ENCODE data around the gene GOLGA8B. TPM values are rescaled to one million over a fixed set of nuclear protein-coding genes. Genes with fewer than 3 reads are reported as not detected.
"Not testable (repeated sequence)": the region's sequence is repeated elsewhere in the genome, so short reads cannot be mapped to it uniquely, and the experiment has no call there.

Gene GOLGA8B, protein sequence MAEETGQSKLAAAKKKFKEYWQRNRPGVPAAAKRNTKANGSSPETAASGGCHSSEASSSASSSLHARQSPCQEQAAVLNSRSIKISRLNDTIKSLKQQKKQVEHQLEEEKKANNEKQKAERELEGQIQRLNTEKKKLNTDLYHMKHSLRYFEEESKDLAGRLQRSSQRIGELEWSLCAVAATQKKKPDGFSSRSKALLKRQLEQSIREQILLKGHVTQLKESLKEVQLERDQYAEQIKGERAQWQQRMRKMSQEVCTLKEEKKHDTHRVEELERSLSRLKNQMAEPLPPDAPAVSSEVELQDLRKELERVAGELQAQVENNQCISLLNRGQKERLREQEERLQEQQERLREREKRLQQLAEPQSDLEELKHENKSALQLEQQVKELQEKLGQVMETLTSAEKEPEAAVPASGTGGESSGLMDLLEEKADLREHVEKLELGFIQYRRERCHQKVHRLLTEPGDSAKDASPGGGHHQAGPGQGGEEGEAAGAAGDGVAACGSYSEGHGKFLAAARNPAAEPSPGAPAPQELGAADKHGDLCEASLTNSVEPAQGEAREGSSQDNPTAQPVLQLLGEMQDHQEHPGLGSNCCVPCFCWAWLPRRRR
- 89.6 TPM for total RNA-seq (ENCODE audit: unreplicated experiment)
- long read RNA-seq, partial matches to known transcripts: 2 of 6 reads
- long read RNA-seq, other reads (novel, unspliced or antisense): 4 of 6 reads

DNA sequence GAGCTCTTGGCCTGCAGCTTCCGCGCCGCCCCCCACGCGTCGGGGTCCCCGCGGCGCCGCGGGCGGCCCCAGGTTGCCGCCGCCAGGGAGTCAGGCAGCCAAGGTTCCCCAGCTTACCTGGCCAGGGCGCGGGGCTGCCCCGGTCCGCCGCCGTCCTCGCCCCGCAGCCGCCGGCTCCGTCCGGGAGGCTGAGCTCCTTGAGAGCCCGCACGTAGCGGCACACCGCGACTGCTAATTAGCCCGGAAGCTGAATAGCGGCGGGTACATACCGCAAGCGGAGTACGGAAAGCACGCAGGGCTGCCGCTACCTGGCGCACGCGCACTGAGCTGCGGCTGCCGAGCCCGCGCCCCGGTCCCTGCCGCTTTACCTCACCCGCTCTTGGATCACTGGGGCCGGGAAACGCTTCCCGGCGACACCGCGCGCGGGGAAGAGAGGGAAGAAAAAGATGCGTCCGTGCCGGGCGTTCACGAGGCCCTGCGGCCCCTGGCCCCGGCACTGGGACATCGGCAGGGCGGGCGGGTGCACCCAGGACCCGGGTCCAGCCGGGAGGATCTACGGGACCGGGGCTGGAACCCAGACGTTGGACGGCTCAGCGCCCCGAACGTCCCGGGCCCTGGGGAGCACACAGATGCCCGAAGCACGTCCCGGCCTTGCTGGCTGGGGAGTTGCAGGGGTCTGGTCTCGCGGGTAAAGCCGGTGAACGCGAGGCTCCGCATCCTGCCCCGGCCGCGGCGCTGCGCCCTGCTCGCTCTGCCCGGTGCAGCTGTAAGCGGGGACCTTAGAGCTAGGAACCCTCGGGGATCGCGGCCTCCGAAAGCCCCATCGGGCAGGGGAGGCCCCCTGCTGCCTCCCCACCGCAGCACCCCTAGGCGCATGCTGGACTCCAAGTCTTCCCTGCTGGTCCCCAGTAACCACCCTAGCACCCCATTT lies at the start of gene GOLGA8B:
Gene GOLGA8B, minus strand, starts transcription at position 253 of the 931 bp plus-strand sequence. CDS start 47,739 bp downstream, outside the sequence.
- H3K9me3 Mint-ChIP-seq (ENCODE audit: unreplicated experiment): no peaks in the 10 kb centered on the region
- H3K4me3 Mint-ChIP-seq (ENCODE audit: unreplicated experiment): peak within 1 kb of the TSS; percentile 91
- H3K36me3 Mint-ChIP-seq (ENCODE audit: low read depth, unreplicated experiment): peaks cover 4% of the 10 kb centered on the region
- H3K4me1 Mint-ChIP-seq (ENCODE audit: unreplicated experiment): peaks cover 4% of the 10 kb centered on the region
- peaks cover 5% of the 10 kb centered on the region for H3K27me3 Mint-ChIP-seq (ENCODE audit: unreplicated experiment)
- TF ChIP-seq, protein P1, sequence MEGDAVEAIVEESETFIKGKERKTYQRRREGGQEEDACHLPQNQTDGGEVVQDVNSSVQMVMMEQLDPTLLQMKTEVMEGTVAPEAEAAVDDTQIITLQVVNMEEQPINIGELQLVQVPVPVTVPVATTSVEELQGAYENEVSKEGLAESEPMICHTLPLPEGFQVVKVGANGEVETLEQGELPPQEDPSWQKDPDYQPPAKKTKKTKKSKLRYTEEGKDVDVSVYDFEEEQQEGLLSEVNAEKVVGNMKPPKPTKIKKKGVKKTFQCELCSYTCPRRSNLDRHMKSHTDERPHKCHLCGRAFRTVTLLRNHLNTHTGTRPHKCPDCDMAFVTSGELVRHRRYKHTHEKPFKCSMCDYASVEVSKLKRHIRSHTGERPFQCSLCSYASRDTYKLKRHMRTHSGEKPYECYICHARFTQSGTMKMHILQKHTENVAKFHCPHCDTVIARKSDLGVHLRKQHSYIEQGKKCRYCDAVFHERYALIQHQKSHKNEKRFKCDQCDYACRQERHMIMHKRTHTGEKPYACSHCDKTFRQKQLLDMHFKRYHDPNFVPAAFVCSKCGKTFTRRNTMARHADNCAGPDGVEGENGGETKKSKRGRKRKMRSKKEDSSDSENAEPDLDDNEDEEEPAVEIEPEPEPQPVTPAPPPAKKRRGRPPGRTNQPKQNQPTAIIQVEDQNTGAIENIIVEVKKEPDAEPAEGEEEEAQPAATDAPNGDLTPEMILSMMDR (IDR thresholded peaks at IDR 0.05; ENCODE audit: unreplicated experiment): no peak
- DNase-seq (ENCODE audit: low spot score): peak; percentile 54
- no peak within 1 kb of the TSS for H3K27ac Mint-ChIP-seq (ENCODE audit: unreplicated experiment)

DNA sequence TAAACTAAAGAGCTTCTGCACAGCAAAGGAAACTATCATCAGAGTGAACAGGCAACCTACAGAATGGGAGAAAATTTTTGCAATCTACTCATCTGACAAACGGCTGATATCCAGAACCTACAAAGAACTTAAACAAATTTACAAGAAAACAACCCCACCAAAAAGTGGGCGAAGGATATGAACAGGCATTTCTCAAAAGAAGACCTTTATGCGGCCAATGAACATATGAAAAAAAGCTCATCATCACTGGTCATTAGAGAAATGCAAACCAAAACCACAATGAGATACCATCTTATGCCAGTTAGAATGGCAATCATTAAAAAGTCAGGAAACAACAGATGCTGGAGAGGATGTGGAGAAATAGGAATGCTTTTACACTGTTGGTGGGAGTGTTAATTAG lies 49.7 kb upstream of the GOLGA8B start:
- H3K27ac Mint-ChIP-seq (ENCODE audit: unreplicated experiment); H3K4me3 Mint-ChIP-seq (ENCODE audit: unreplicated experiment); H3K36me3 Mint-ChIP-seq (ENCODE audit: low read depth, unreplicated experiment); DNase-seq (ENCODE audit: low spot score); H3K9me3 Mint-ChIP-seq (ENCODE audit: unreplicated experiment); H3K4me1 Mint-ChIP-seq (ENCODE audit: unreplicated experiment); H3K27me3 Mint-ChIP-seq (ENCODE audit: unreplicated experiment): not testable (repeated sequence)

DNA sequence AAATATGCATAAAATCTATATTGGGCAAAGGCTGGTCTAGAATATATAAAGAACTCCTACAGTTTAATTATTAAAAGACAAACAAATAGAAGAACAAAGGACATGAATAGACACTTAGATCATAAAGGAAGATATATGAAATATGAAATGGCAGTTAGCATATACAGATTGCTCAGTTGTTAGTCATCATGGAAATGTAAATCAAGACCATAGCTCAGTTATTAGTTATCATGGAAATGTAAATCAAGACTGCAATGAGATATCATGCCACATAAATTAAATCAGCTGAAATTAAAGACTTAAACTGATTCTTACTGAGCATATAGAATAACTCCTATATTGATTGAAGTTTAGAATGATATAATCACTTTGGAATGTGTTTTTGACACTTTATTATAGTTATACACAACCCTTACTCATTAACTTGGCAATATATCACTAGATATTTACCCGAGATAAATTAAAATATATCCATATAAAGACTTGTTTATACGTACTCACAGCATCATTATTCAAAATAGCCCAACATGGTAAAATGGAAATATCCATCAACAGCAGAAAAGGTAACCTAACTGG lies 45.2 kb upstream of the GOLGA8B start:
- DNase-seq (ENCODE audit: low spot score): no peak
- H3K36me3 Mint-ChIP-seq (ENCODE audit: low read depth, unreplicated experiment): no peaks in the 10 kb centered on the region
- H3K27me3 Mint-ChIP-seq (ENCODE audit: unreplicated experiment): no peaks in the 10 kb centered on the region

DNA sequence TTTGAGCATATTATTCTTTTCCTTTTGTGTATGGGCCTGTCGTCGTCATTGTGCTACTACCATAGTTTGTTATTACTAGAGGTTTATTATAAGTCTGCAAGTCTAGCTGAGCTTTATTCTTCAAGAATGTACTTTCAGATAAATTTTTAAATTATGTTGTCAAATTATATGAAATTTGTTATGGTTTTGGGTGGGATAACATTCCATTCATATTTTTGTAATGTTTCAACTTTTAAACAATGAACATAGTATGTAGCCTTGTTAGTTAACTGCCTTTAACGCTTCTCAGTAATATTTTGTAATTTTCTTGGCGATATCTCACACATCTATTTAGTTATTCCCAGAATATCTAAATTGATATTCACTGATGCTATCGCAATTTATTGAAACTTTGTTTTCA lies 41.6 kb upstream of the GOLGA8B start:
- H3K4me3 Mint-ChIP-seq (ENCODE audit: unreplicated experiment): no peak overlapping the region
- H3K27ac Mint-ChIP-seq (ENCODE audit: unreplicated experiment): no peak overlapping the region
- H3K9me3 Mint-ChIP-seq (ENCODE audit: unreplicated experiment): no peaks in the 10 kb centered on the region
- DNase-seq (ENCODE audit: low spot score): no peak
- H3K27me3 Mint-ChIP-seq (ENCODE audit: unreplicated experiment): no peaks in the 10 kb centered on the region
- H3K4me1 Mint-ChIP-seq (ENCODE audit: unreplicated experiment): peaks cover 8% of the 10 kb centered on the region
- no peaks in the 10 kb centered on the region for H3K36me3 Mint-ChIP-seq (ENCODE audit: low read depth, unreplicated experiment)
- TF ChIP-seq, protein P1 (IDR thresholded peaks at IDR 0.05; ENCODE audit: unreplicated experiment): no peak

More for the DNA sequence above, 45.2 kb upstream of the GOLGA8B start:
- Mint-ChIP-seq H3K27ac (ENCODE audit: unreplicated experiment) (no peak overlapping the region), H3K4me1 (ENCODE audit: unreplicated experiment) (no peaks in the 10 kb centered on the region), H3K4me3 (ENCODE audit: unreplicated experiment) (no peak overlapping the region), H3K9me3 (ENCODE audit: unreplicated experiment) (no peaks in the 10 kb centered on the region)
- TF ChIP-seq, protein P1 (IDR thresholded peaks at IDR 0.05; ENCODE audit: unreplicated experiment): no peak

DNA sequence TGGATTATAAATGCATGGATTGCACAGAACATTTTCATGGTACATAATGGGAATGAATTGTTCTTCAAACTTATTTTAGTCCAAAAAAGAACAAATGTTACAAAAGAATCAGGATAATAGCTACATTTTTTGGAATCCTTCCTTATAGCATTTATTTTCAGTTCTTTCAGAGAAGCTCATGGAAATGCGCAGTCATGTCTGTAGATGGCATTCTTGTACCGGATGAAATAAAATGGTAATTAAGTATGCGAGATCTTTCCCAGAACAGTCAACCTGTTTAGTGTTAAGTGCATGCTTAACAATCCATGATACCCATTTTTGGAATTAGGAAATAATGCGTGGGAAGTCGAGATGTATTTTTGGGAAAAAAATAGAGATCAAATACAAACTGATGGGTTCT lies 38.2 kb upstream of the GOLGA8B start:
- Mint-ChIP-seq H3K27ac (ENCODE audit: unreplicated experiment) (no peak overlapping the region), H3K4me3 (ENCODE audit: unreplicated experiment) (no peak overlapping the region), H3K27me3 (ENCODE audit: unreplicated experiment) (no peaks in the 10 kb centered on the region), H3K4me1 (ENCODE audit: unreplicated experiment) (peaks cover 10% of the 10 kb centered on the region), H3K9me3 (ENCODE audit: unreplicated experiment) (no peaks in the 10 kb centered on the region), H3K36me3 (ENCODE audit: low read depth, unreplicated experiment) (no peaks in the 10 kb centered on the region)
- TF ChIP-seq, protein P1 (IDR thresholded peaks at IDR 0.05; ENCODE audit: unreplicated experiment): no peak
- DNase-seq (ENCODE audit: low spot score): no peak

All from endothelial cell (in vitro differentiated cells).